GM12878 (cell line): ENCODE data around the gene SPDL1.

ENCODE experiments used
- CREB1 ChIP-seq: IDR thresholded peaks from 2 replicates; pipeline ENCODE4 v1.6.1; 2012; ENCODE audit warnings: low read depth, mild to moderate bottlenecking, inconsistent platforms
- FOXM1 ChIP-seq: IDR thresholded peaks from 2 replicates; pipeline ENCODE4 v1.6.1; 2012; ENCODE audit warnings: low read depth, mild to moderate bottlenecking, inconsistent platforms, low read length, moderate library complexity
- GABPA ChIP-seq: IDR thresholded peaks from 2 replicates; pipeline ENCODE4 v1.6.1; 2014; ENCODE audit warnings: antibody characterized with exemption, low read depth, mild to moderate bottlenecking, inconsistent platforms
- POLR2A ChIP-seq: IDR thresholded peaks from 2 replicates; pipeline ENCODE4 v1.6.1; 2011; ENCODE audit warnings: low read depth, mild to moderate bottlenecking, low read length
- RUNX3 ChIP-seq: IDR thresholded peaks from 2 replicates; pipeline ENCODE4 v1.6.1; 2012; ENCODE audit warnings: low read length, inconsistent platforms
- SMAD1 ChIP-seq: fragments of 450-650 bp; IDR thresholded peaks from 2 replicates; pipeline ENCODE4 v1.6.1; 2018; ENCODE audit warnings: mild to moderate bottlenecking, low read depth; ENCODE audit not compliant: partially characterized antibody
- SRF ChIP-seq, 2 experiments: IDR thresholded peaks; 2 replicates each; pipeline ENCODE4 v1.6.1; 2011; ENCODE audit warnings: low read depth in 2 of 2, low read length in 2 of 2, mild to moderate bottlenecking in 1 of 2, moderate library complexity in 1 of 2
- TF ChIP-seq, protein P1 (sequence below), 3 experiments: IDR thresholded peaks in 2 of 3; conservative IDR thresholded peaks in 1 of 3; 2 replicates each; pipeline ENCODE4 v1.5.1; 2011; ENCODE audit warnings: low read depth in 3 of 3, low read length in 3 of 3, mild to moderate bottlenecking in 3 of 3, control low read depth in 2 of 3, moderate library complexity in 2 of 3, inconsistent platforms in 1 of 3, mixed read lengths in 1 of 3; ENCODE audit not compliant: control insufficient read depth in 2 of 3, insufficient read depth in 1 of 3; ENCODE audit errors: extremely low read depth in 1 of 3
- TF ChIP-seq, protein P2 (sequence below): IDR thresholded peaks from 2 replicates; pipeline ENCODE4 v1.6.1; 2012; ENCODE audit warnings: low read depth, low read length, improper control_type of control experiment

DNA sequence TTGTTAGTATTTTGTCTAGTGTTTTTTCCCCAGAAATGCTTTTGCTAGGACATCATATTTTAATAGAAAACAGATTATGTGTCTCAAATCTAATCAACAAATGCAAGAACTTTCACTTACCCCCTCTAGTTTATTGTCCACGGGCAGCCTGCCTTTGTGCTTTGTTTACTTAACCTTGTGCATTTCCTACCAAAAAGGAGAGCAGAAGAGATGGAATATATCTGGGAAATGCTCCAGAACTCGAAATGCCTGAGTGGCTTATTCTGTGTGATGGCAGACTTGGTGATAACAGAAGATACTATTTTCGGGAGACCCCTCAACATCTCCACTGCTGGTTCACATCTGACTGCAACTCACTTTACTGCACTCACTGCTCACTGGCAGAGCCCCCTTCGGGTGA, 33.3 kb upstream of the SPDL1 start:
- TF ChIP-seq, protein P1, sequence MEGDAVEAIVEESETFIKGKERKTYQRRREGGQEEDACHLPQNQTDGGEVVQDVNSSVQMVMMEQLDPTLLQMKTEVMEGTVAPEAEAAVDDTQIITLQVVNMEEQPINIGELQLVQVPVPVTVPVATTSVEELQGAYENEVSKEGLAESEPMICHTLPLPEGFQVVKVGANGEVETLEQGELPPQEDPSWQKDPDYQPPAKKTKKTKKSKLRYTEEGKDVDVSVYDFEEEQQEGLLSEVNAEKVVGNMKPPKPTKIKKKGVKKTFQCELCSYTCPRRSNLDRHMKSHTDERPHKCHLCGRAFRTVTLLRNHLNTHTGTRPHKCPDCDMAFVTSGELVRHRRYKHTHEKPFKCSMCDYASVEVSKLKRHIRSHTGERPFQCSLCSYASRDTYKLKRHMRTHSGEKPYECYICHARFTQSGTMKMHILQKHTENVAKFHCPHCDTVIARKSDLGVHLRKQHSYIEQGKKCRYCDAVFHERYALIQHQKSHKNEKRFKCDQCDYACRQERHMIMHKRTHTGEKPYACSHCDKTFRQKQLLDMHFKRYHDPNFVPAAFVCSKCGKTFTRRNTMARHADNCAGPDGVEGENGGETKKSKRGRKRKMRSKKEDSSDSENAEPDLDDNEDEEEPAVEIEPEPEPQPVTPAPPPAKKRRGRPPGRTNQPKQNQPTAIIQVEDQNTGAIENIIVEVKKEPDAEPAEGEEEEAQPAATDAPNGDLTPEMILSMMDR (IDR thresholded peaks at IDR 0.05 in 2 of 3, conservative IDR thresholded peaks at IDR 0.05 in 1 of 3; ENCODE audit: control insufficient read depth in 2 of 3, extremely low read depth in 1 of 3, insufficient read depth in 1 of 3, low read depth in 3 of 3, low read length in 3 of 3): no peak
- TF ChIP-seq CREB1: no peak
- TF ChIP-seq GABPA: no peak
- no peak for TF ChIP-seq RUNX3
- no peak for TF ChIP-seq POLR2A
- TF ChIP-seq FOXM1: no peak
- no peak for TF ChIP-seq SMAD1
- TF ChIP-seq SRF (IDR thresholded peaks at IDR 0.05; ENCODE audit: low read depth in 2 of 2, low read length in 2 of 2): no peak
- TF ChIP-seq, protein P2, sequence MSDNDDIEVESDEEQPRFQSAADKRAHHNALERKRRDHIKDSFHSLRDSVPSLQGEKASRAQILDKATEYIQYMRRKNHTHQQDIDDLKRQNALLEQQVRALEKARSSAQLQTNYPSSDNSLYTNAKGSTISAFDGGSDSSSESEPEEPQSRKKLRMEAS: no peak
